ENCODE results near the gene CASZ1.

Gene CASZ1

DNA sequence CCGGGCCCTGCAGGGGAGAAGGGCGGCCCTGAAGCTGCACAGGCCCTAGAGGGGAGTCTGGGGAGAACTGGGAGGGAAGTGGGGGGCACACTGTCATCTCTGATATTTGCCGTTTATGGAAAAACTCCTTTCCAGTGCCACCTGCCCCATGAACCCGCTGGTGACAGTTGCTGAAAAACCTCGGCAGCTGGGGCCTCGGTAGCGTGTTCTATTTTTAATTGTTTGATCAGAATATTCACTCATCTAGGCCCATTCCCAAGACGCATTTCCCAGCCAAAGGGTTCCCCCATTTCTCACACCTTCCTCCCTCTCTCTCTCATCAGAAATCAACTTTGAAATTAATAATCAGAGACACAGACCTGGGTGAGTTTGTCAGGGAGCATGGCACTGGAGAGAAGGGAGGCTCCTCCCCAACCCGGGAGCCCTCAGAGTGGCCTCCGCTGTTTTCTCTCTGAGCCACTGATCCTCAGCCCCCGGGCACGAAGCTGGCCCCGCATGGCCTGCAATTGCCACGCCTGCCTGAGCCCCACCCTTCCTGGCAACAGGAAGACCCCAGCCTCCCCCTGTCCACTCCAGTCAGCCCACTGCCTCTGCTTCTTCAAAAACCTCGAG lies 111.1 kb downstream of the CASZ1 start:
- no peak for ATAC-seq
- no peak for DNase-seq

DNA sequence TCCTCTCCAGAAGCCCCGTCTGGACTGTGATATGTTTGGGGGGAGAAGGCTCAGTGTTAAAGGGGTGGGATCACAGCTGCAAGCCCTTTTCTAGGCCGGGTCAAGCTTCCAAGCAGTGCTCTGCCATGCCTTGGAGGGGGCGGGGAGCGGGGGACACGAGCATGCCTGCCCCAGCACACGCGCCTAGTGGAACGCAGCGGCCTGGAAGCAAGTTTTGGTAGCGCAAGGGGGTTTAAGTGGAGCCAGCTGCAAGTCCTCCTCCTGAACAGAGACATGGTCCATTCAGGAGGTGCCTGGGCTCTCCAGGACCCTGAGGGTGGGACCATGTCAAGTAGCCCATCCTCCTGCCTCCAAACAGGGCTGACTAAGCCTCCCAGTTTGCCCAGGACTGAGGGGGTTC lies 112.2 kb downstream of the CASZ1 start:
- ATAC-seq (no peak), DNase-seq (no peak)

DNA sequence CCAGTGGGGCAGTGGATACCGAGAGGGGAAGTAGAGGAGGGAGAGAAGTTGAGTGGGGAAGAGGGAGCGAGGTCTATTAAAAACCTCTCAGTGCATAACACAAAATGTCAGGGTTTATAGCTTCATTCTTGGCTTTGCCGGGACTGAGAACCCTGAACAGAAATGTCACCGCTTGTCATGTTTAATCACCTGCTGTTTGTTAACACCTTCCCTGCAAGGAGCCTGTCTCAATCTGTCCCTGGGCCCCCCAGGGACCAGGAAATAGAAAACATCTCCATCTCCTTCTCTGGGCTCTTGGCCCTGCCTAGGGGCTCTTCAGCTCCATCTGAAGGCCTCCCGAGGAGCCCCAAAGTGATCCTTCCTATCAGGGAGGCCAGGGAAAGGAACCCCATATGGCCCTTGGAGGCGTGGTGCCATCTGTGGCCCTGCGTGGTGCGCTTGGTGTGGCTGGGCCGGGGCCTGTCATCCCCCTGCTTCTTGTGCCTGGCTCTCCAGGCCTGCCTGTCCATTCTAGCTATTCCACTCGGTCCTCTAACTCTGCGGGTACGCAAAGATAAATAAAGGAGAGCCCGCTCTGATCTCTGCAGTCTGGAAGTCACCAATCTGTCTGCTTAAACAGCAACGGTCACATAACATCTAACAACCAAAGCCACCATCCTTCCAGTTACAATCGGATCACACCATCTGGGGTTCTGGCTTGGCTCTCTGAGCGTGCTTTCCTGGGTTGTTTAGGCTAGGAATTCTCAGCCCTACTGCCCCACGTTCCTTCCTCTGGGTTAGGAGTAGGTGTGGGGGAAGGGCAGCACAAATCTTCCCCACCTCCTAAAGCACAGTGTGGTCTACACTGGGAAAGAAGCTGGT lies 113.8 kb downstream of the CASZ1 start:
- ATAC-seq: no peak
- DNase-seq: no peak

DNA sequence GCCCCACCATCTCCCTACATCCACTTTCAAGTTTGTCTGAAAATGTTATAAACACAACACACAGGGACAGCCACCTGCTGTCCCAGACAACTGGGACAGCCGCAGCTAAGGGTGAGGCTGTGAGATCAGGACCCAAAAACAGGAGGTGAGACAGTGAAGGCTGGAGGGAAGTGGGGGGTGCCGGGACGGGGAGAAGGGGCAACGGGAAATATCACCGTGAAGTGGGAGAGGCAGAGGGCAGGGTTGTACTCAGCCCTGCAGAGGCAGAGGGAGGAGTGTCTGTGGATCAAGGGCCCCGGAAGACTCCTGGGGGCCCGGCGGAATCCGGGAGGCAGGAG lies 114.4 kb downstream of the CASZ1 start:
- no peak for DNase-seq
- no peak for ATAC-seq

DNA sequence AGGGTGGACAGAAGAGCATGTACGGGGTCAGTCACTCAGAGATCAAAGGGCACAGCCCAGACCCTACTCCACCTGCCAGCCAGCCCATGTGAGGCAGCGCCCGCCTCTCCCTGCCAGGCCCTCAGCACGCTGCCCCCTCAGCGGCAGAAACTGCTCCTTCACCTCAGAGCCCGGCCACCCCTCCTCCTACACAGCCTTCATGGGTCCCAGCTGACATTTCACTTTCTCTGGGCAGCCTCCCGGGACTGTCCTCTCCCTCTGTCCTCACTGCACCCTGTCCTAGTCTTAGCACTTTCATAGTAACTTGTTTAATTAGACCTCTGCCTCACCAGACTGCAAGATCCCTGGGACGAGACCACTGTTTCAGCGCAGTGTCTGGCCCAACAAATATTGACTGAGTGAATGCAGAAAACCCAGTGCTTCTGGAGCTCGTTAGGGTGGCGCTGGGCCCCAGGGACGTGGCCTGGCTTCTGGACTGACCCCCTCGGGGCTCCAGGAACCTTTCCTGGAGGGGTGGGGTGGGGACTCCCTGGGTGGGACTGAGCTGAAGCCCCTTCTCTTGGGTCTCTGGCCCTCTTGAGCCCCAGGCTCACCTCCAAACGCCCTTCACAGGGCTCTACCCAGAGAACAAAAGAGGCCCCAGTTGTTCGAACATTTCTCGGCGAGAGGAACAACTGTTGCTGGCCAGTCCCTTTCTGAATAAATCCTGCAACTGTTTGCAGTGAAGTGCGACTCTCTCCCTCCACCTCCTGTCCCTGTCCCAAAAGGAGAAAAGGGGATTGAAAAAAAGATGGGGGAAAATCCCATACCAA lies 114.9 kb downstream of the CASZ1 start:
- ATAC-seq: no peak
- no peak for DNase-seq

DNA sequence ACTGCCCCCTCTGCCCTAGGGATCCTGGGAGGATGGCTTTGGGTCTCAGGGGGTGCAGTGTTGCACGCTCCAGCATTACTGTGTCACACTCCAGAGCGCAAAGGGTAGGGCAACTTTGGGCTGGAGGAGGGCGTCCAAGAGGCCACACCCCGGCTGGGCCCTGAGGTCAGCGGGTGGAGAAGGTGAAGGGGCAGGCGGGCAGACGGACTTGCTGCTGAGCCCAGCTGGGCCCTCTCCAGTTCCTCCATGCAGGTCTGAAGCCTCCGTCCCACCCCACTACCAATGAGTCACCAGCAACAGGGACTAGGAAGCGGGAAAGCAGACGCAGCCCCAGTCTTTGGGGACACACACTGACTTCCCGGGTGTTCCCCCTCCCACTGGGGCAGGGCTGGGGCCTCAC lies 116.0 kb downstream of the CASZ1 start:
- ATAC-seq: no peak

DNA sequence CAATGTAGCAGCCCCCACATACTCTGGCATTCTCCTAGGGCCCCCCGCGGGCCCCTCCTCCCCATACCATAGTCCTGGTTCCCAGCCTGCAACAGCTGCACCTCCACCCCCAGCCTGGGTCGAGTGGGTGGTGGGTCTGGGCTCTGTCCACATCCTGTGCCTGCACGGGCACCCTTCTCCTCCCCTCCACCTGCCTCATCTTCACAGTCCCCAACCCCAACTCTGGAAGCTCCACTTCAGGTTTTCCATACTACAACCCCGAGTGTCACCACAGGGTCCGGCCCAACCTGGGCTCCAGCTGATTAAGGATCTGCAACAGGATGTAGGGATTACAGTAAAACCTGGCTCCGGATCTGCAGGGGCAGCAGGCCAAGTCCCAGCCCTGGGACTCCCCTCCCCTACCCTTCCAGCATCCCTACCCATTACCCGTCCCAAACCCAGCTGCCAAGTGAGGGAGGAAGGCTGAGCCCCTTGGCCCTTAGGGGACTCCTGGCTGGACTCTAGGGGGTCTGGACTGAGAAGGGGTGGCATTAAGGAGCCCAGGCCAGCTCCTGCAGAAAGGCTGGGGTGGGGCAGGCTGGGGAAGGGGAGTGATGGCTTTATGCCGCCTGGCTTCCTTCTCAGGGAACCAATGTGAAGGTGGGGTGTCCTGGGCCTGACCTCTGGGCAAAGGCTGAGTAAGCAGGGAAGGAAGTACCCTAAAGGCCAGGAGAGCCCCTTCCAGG lies 116.8 kb downstream of the CASZ1 start:
- ATAC-seq: no peak
- no peak for DNase-seq

More for the DNA sequence above, 116.0 kb downstream of the CASZ1 start:
- DNase-seq: no peak

DNA sequence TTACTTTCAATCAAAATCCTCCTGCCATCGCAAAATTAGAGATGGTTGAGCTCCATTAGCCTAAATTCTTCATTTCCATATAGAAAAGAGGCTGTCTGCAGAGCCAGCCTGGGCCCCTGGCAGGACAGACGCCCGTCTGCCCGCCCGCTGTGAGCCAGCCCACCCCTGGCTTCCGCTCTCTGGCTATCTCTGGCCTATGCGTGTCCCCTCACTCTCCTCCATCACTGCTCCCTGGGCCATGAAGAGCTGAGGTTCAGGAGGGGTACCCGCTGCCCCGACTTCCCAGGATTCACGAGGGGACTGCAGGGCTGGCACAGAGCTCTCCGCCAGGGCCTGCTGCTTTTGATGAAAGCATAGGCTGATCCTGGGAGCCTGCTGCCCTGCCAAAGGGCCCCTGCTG lies 117.6 kb downstream of the CASZ1 start:
- ATAC-seq (no peak), DNase-seq (no peak)

DNA sequence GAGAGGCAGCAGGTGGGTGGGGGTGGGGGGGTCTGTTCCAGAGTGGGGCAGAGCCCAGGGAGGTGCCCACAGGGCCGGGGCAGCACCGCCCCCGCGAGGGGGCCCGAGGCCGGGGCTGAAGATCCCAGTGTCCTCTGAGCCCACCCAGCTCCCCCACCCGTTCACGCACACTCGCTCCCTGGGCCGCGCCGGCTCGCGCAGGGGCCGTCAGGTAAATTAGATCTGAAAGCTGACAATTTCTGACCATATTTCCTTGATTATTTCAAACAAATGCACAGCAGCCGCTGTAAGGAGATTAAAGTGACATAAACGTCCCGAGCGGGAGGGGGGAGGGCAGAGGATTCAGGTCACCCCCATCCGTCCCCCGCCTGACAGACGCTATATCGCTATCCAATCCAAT lies 118.0 kb downstream of the CASZ1 start:
- ATAC-seq: no peak
- DNase-seq: no peak

DNA sequence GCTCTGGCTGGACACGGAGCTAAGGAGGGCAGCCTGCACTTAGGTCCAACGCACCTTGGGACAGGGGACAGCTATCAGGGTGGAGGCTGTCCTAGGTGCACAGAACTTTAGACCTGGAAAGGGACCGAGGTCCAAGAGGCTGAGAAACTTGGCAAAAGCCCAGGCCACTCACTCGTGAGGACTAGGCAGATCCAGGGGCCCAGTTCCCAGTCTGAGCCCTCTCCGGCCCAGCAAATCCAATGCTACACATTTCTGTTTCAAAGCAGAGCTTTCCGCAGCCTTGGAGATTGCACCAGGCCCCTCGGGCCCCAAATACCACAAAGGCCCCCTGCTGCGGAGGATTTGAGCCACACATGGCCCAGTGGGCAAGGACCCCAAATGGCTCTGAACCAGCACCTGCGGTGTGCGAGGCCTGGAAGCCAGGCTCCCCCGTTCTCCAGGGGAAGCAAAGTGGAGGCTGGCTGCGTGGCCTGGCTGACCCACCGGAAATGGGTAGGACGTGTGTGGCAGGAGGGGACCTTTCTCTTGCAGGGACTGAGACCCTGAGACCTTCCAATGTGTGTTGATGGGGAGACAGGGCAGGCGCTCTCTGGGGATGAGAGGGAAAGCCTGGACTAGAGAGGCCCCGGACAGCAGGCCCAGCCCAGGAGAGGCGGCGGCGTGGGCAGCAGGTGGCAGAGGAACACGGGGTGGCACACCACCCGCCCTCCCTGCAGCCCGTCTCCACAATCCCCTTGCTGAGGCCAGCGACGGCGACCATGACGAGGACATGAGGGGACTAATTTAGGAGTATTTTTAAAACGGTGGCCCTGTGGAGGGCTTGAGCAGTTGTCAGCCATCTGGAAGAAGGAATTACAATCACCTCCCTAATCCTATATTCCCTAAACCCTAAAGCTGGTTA lies 118.7 kb downstream of the CASZ1 start:
- no peak for ATAC-seq
- no peak for DNase-seq

DNA sequence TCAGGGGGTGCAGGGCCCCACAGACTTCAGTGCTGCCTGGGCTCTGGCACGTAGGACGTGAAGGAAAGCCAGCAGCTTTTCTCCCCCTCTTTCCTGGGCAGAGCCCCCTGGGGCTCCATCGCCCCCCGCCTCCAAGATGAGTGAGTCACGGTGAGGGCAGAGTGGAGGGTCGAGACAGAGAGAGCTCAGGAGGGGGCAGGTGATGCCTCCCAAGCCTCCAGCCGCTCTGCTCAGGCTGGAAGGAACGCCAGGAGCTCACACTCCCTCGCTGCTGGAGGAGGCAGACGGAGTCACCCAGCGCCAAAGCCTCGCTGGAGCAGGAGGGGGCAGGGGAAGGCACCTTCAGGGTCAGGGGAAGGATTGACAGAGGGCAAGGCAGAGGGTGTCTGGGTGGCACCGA lies 119.5 kb downstream of the CASZ1 start:
- ATAC-seq: no peak
- no peak for DNase-seq

DNA sequence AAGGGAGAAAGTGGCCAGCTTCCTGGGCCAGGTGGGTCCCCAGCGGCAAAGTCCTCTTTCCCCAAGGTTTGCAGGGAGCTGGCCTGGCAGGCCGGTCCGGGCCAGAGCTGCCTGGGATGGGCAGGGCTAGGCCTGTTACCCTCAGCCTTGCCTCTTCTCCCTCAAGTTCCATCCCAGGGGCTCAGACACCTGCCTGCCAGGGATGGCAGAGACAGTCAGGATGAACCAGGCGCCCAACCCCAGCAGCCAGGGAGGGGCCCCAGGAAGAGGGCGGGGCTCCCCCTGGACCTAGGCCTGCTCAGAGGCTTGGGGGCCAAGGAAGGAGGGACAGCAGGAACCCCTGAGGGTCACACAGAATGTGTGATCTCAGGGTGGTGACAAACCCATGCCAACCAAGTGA lies 120.6 kb downstream of the CASZ1 start:
- no peak for DNase-seq
- ATAC-seq: no peak

DNA sequence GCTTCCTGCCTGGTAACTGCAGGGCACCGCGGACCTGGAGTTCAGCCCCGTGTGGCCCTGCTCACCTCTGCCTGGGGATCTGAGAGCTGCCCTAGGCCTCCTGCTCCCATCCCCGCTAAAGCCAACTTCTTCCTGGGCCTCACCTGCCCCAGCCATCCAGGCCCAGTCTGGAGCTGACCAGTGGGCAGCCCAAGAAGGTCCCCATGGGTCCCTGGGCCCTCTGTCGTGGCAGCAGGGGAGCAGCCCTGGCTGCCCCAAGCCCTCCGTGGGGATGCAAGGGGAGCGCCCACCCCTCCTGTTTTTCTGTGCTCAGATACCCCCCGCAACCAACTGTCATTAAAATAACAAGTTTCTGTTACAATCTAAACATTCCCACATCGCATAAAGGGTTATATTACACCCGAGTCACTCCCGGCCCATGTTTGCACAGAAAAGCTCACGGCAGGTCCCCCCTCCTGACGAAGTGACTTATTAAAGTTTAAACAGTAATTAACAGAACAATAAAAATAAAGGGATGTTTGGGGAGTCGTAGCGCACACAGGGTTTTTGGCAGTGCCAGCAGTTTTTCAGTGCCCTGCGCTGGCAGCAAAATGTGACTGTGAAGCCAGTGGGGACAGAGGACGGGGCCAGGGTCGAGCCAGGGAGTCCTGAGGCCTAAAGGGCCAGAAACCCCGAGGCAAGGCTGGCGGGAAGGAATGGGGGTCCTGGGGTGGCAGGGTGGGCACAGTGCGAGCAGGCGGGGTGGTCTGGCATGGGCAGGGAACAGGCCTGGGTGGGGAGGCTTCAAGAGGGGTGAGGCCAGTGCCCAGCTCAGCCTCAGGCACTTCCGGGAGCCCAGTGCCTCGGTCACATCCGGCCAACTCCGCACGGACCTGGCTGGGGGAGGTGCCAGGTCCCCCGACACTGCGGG lies 121.5 kb downstream of the CASZ1 start:
- no peak for ATAC-seq

DNA sequence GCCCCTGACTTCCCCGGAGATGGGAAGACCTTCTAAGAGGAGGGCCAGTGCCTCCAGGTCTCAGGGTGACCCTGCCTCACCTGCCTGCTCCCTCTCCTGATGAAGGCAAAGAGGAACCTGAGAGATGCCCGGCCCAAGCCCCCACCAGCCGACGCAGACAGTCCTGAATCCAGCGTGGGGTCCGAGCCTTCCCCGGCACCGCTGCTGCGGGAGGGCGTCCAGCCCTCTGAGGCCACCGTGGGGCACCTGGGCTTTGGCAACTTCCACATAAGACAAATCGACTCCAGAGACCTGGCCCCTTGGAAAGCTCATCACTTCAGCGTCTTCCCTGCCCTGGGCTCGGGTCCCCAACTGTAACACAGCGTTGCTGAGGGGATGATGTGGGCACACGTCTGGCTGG lies 122.2 kb downstream of the CASZ1 start:
- ATAC-seq: no peak
- DNase-seq: no peak

More for the DNA sequence above, 121.5 kb downstream of the CASZ1 start:
- no peak for DNase-seq

DNA sequence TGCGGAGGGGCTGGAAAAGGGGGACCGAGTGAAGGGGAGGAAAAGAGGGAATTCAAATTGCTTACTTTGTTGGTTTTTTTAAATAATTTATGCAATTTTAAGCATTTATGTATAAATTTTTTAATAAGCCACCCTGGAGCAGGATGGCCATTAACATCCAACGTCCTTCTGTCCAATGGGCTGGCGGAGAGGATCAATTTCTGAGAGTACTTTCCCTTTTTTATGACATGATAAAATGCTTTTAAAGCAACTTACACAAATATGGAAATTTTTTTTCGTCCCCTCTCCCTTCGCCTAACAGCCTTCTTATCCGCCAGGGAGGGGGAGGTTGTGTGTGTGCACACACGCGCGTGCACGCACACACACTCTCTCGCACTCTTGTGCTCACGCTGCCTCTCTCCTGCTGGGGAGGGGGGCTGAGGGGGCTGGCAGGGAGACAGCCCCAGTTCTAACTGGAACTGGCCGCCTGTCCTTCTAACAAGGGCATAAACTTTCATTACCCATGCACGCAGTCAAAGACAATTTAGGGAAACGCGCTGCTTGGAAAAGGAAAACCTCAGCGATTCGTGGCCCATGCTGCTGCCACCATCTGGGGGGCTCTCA lies 123.2 kb downstream of the CASZ1 start:
- DNase-seq: no peak
- no peak for ATAC-seq

DNA sequence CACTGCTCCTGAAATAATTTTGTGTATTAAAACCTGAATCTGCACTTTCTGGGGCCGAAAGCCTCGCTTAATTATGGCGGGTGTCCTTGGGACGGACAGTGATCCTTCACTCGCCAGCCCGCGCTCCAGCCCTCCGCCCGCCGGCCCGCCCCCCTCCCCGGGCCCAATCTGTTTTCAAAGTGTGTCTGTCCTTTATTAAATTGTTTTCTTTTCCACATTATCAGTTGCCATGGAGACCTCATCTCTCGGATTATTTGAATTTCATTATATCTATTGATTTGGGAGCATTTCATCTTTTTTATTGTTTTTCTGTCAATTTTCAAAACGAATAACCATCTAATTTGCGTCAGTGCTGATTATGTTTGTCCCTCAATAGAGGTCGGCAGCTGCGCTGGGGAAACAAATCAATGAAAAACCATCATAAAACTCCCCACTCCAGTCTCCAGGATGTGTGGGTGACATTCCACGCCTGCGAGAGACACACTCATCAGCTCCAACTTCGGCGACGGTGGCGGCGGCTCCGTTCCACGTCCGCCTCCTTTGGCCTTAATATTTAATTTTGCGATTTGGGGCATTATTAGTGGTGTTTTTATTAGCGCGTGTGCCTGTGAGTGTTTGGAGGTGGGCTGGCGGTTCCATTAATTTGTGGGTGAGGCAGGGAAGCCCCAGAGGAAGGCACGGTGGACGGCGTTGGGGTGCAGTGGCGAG lies 123.9 kb downstream of the CASZ1 start:
- no peak for DNase-seq
- ATAC-seq: no peak

DNA sequence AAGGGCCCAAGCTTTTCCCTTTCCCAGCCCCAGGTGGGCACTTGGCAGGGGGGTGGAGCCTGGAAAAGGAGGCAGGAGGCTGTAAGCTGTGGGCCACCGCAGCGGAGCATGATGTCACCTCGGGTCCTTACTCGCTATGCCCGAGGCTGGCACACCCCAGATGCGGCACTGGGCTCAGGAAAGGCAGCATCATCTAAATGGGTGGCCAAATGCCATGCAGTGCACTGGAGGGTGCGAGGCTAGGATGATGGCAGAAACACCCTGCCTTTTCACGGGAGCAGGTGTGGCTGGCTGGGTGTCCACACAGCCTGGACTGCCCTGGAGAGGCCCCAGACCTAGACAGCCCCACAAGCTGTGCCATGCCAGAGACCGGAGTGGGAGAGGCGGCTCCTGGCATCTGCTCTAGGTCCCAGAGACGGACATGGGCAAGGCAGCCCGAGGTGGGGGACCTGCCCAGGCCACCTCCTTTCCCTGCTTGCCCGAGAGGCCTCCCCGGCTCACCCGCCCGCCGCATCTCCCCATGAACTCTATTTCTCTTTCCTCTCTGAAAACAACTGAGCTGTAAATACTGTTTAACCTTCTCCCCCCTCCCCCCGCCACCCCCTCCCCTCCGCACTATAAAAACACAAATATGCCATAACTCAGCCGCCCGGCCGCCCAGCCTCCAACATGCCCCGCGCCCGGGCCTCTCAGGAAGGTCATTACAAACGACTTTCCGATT lies 124.7 kb downstream of the CASZ1 start:
- ATAC-seq: no peak
- no peak for DNase-seq

DNA sequence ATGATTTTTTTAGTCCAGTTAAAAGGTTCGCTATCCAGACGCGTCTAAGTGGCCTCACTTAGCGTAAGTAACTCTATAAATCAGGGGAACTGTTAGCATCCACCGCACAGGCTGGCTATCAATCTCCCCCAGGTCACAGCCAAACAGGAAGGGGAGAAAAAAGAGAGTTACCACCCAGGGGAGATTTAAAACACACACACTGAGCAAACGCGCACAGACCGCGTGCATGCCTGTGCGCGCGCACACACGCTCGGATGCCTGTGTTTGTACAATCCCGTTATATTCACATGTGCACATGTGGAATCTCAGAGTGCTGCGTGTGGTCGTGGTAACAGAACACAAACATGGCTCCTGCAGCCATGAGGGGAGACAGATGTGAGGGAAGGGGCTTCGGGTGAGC lies 125.4 kb downstream of the CASZ1 start:
- ATAC-seq: no peak
- DNase-seq: no peak

DNA sequence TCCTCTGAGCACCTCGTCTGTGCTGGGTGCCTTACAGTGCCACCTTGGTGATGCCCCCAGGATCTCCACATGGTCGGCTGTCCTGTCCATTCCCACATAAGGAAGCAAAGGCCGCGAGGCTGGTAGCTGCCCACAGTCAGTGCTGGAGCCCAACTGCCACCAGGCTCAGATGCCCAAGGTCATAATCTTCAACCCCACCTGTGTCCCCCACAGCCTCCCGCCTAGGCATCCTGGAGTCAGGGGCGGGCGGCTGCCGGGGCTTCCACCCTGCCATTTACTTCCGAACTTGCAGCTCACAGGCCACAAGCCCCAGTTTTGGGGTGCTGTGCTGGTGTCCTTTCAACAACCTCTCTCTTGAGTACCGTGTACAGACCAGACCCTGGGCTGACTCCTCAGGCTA lies 126.3 kb downstream of the CASZ1 start:
- DNase-seq (no peak), ATAC-seq (no peak)
